IMR-90 (cell line): ENCODE measurements around the gene ALK.

Experiments used
- BHLHE40 ChIP-seq: fragments of 150-350 bp; IDR thresholded peaks from 2 replicates; pipeline ENCODE4 v1.6.1; 2016; ENCODE audit warnings: mild to moderate bottlenecking, low read depth, low read length
- CEBPB ChIP-seq: IDR thresholded peaks from 2 replicates; pipeline ENCODE4 v1.6.1; 2012; ENCODE audit warnings: low read depth, low read length, improper control_type of control experiment
- CTCF ChIP-seq: conservative IDR thresholded peaks from 2 replicates; pipeline ENCODE4 v1.5.1; 2012; ENCODE audit warnings: mild to moderate bottlenecking, low read depth, low read length, improper control_type of control experiment
- ELK1 ChIP-seq: fragments of 150-350 bp; IDR thresholded peaks from 2 replicates; pipeline ENCODE4 v1.6.1; 2016; ENCODE audit warnings: low read depth, mild to moderate bottlenecking, low read length, moderate library complexity, borderline replicate concordance
- FOS ChIP-seq: fragments of 150-350 bp; IDR thresholded peaks from 2 replicates; pipeline ENCODE4 v1.6.1; 2016; ENCODE audit warnings: low read depth, low read length
- MAFK ChIP-seq: IDR thresholded peaks from 2 replicates; pipeline ENCODE4 v1.6.1; 2012; ENCODE audit warnings: low read depth, low read length, improper control_type of control experiment
- POLR2A ChIP-seq: IDR thresholded peaks from 2 replicates; pipeline ENCODE4 v1.6.1; 2012; ENCODE audit warnings: mild to moderate bottlenecking, low read depth, low read length
- RAD21 ChIP-seq: IDR thresholded peaks from 2 replicates; pipeline ENCODE4 v1.6.1; 2012; ENCODE audit warnings: low read length, improper control_type of control experiment
- RCOR1 ChIP-seq: IDR thresholded peaks from 2 replicates; pipeline ENCODE4 v1.6.1; 2012; ENCODE audit warnings: mild to moderate bottlenecking, low read length, improper control_type of control experiment; ENCODE audit not compliant: insufficient replicate concordance
- RFX5 ChIP-seq: IDR thresholded peaks from 2 replicates; pipeline ENCODE4 v1.8.0; 2012; ENCODE audit warnings: low read depth, mild to moderate bottlenecking, low read length, moderate library complexity
- USF2 ChIP-seq: fragments of 150-350 bp; IDR thresholded peaks from 2 replicates; pipeline ENCODE4 v1.6.1; 2017; ENCODE audit warnings: mild to moderate bottlenecking, antibody characterized with exemption, low read length, low read depth

- TF ChIP-seq RAD21 (no peak), CTCF (no peak), ELK1 (no peak), RFX5 (no peak), USF2 (no peak), MAFK (no peak), CEBPB (no peak), POLR2A (no peak), FOS (no peak), RCOR1 (no peak), BHLHE40 (no peak)
Observed at GRCh38 chr2:29723255-29724001, 198.0 kb downstream of the ALK start.
